ENCODE results near the gene NDEL1. TPM values are rescaled to one million over a fixed set of nuclear protein-coding genes. Genes with fewer than 3 reads are reported as not detected.

NDEL1 gene
- total and polyA plus RNA-seq, 4 donors, result 15.3 to 52.3 (median 35.4) TPM

DNA sequence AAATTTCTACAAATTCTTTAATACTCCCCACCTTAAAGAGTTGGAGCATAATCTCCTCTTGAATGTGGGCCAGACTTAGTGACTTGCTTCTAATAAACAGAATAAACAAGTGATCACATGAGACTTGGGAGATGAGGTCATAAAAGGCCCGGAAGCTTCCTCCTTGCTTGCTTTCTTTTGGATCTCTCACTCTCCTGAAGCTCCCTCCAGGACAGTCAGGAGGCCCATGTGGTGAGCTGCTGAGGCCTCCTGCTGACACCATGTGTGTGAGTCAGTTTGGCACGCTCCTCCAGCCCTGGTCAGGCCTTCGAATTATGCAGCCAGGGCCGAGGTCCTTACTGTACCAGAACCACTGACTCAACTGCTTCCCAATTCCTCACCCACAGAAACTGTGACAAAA, 53.2 kb downstream of the NDEL1 start:
- WGBS, result 70% methylated on average over 4 of the region's 4 CpGs
- H3K4me3 ChIP-seq (ENCODE audit: low read depth in 1 of 3, low read length in 3 of 3), result no peak overlapping the region
- H3K4me1 ChIP-seq (ENCODE audit: control insufficient read depth in 4 of 4, insufficient read depth in 4 of 4, low read length in 3 of 4), result no peaks in the 10 kb centered on the region
- no peak overlapping the region for H3K27ac ChIP-seq (ENCODE audit: low read depth in 1 of 2, low read length in 2 of 2)
- H3K36me3 ChIP-seq (ENCODE audit: control insufficient read depth in 4 of 4, insufficient read depth in 3 of 4, low read depth in 1 of 4, low read length in 3 of 4), result peaks cover 3 to 48% (median 15%) of the 10 kb centered on the region in 4 donors
- H3K9ac ChIP-seq (ENCODE audit: low read depth in 1 of 2, low read length in 2 of 2), result no peak overlapping the region
- no peaks in the 10 kb centered on the region for H3K9me3 ChIP-seq (ENCODE audit: control insufficient read depth in 4 of 4, low read length in 3 of 4)
- no peak for DNase-seq (ENCODE audit: low spot score)
- H3K27me3 ChIP-seq (ENCODE audit: control insufficient read depth in 4 of 4, insufficient read depth in 4 of 4, low read length in 3 of 4), result no peaks in the 10 kb centered on the region
- TF ChIP-seq FOXA1 (IDR thresholded peaks at IDR 0.05), result no peak
- TF ChIP-seq RAD21 (IDR thresholded peaks at IDR 0.05), result peak; percentile 34 to 58

DNA sequence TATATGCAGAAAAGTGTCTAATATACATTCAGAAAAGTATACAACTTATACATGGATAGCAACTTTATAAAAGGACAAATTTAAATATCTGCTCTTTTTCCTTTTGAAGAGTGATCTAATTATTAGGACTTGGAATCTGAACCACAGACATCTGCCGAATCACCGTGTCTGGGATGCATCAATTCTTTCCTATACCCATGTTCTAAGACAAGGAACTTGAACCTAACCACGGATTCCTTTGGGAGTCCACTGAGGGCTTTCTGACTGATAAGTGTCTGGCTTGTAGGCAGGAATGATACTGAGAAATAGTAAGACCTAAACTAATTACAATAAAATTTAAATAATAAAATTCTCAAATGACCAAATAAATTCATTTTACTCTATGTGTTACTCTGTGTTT, 54.2 kb downstream of the NDEL1 start:
- Histone ChIP-seq H3K9me3 (ENCODE audit: control insufficient read depth in 4 of 4, low read length in 3 of 4) (no peaks in the 10 kb centered on the region), H3K4me1 (ENCODE audit: control insufficient read depth in 4 of 4, insufficient read depth in 4 of 4, low read length in 3 of 4) (no peaks in the 10 kb centered on the region), H3K27me3 (ENCODE audit: control insufficient read depth in 4 of 4, insufficient read depth in 4 of 4, low read length in 3 of 4) (no peaks in the 10 kb centered on the region), H3K4me3 (ENCODE audit: low read depth in 1 of 3, low read length in 3 of 3) (no peak overlapping the region), H3K9ac (ENCODE audit: low read depth in 1 of 2, low read length in 2 of 2) (no peak overlapping the region), H3K36me3 (ENCODE audit: control insufficient read depth in 4 of 4, insufficient read depth in 3 of 4, low read depth in 1 of 4, low read length in 3 of 4) (peaks cover 3 to 49% (median 15%) of the 10 kb centered on the region in 4 donors), H3K27ac (ENCODE audit: low read depth in 1 of 2, low read length in 2 of 2) (no peak overlapping the region)
- WGBS, result 94% methylated on average over 3 of the region's 3 CpGs
- no peak for TF ChIP-seq TAF1 (conservative IDR thresholded peaks at IDR 0.05)
- no peak for TF ChIP-seq HNF4A (conservative IDR thresholded peaks at IDR 0.05)
- TF ChIP-seq RAD21 (IDR thresholded peaks at IDR 0.05), result no peak
- TF ChIP-seq, protein P1, sequence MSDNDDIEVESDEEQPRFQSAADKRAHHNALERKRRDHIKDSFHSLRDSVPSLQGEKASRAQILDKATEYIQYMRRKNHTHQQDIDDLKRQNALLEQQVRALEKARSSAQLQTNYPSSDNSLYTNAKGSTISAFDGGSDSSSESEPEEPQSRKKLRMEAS (IDR thresholded peaks at IDR 0.05), result no peak
- TF ChIP-seq, protein P2, sequence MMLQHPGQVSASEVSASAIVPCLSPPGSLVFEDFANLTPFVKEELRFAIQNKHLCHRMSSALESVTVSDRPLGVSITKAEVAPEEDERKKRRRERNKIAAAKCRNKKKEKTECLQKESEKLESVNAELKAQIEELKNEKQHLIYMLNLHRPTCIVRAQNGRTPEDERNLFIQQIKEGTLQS (IDR thresholded peaks at IDR 0.05), result no peak
- no peak for TF ChIP-seq RXRA (IDR thresholded peaks at IDR 0.05)
- no peak for TF ChIP-seq JUND (IDR thresholded peaks at IDR 0.05)
- TF ChIP-seq EGR1 (IDR thresholded peaks at IDR 0.05; ENCODE audit: low read depth in 2 of 2), result no peak
- no peak for TF ChIP-seq FOXA2 (IDR thresholded peaks at IDR 0.05)
- TF ChIP-seq YY1 (IDR thresholded peaks at IDR 0.05), result no peak
- TF ChIP-seq, protein P3, sequence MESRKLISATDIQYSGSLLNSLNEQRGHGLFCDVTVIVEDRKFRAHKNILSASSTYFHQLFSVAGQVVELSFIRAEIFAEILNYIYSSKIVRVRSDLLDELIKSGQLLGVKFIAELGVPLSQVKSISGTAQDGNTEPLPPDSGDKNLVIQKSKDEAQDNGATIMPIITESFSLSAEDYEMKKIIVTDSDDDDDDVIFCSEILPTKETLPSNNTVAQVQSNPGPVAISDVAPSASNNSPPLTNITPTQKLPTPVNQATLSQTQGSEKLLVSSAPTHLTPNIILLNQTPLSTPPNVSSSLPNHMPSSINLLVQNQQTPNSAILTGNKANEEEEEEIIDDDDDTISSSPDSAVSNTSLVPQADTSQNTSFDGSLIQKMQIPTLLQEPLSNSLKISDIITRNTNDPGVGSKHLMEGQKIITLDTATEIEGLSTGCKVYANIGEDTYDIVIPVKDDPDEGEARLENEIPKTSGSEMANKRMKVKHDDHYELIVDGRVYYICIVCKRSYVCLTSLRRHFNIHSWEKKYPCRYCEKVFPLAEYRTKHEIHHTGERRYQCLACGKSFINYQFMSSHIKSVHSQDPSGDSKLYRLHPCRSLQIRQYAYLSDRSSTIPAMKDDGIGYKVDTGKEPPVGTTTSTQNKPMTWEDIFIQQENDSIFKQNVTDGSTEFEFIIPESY (IDR thresholded peaks at IDR 0.05), result no peak
- TF ChIP-seq, protein P4, sequence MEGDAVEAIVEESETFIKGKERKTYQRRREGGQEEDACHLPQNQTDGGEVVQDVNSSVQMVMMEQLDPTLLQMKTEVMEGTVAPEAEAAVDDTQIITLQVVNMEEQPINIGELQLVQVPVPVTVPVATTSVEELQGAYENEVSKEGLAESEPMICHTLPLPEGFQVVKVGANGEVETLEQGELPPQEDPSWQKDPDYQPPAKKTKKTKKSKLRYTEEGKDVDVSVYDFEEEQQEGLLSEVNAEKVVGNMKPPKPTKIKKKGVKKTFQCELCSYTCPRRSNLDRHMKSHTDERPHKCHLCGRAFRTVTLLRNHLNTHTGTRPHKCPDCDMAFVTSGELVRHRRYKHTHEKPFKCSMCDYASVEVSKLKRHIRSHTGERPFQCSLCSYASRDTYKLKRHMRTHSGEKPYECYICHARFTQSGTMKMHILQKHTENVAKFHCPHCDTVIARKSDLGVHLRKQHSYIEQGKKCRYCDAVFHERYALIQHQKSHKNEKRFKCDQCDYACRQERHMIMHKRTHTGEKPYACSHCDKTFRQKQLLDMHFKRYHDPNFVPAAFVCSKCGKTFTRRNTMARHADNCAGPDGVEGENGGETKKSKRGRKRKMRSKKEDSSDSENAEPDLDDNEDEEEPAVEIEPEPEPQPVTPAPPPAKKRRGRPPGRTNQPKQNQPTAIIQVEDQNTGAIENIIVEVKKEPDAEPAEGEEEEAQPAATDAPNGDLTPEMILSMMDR (IDR thresholded peaks at IDR 0.05; ENCODE audit: low read depth, low read length, missing input control), result no peak
- no peak for TF ChIP-seq GABPA (IDR thresholded peaks at IDR 0.05 in 1 of 2, conservative IDR thresholded peaks at IDR 0.05 in 1 of 2)
- TF ChIP-seq SP1 (IDR thresholded peaks at IDR 0.05), result no peak
- DNase-seq (ENCODE audit: low spot score), result no peak
